ENCODE results near the gene HOXA1.

DNA sequence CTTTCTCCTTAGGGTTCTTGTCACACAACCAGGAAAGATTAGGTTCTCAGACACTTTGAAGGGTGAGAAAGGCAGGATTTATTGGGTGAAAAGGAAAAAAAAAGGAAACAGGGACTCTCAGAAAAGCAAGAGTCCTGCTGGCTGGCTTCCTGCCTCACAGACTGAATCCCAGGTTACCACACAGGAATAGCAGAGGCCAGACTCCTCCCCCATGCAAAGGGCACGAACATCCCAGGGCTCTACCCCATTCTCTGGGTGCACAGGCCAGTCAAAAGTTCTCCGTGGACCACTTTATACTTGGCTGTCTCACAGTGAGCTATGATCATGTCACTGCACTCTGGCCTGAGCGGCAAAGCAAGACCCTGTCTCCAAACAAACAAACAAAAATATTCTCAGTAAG is 42.6 kb downstream of the HOXA1 start:
- TF ChIP-seq ZNF707 (tag by site-specific recombination; IDR thresholded peaks at IDR 0.05) (no peak), ZNF175 (tag by site-specific recombination; IDR thresholded peaks at IDR 0.05) (no peak), SP3 (tag by site-specific recombination; IDR thresholded peaks at IDR 0.05) (no peak), KLF16 (tag by site-specific recombination; IDR thresholded peaks at IDR 0.05) (no peak), ZBTB7A (tag by site-specific recombination; IDR thresholded peaks at IDR 0.05; ENCODE audit: low read depth) (no peak), ZNF132 (tag by site-specific recombination; IDR thresholded peaks at IDR 0.05; ENCODE audit: borderline replicate concordance) (no peak), ZNF292 (tag by site-specific recombination; IDR thresholded peaks at IDR 0.05; ENCODE audit: borderline replicate concordance, low read depth) (no peak), ZBTB44 (tag by site-specific recombination; IDR thresholded peaks at IDR 0.05) (no peak), ZFP3 (tag by site-specific recombination; IDR thresholded peaks at IDR 0.05; ENCODE audit: low read depth) (no peak)
- TF ChIP-seq, protein P1, sequence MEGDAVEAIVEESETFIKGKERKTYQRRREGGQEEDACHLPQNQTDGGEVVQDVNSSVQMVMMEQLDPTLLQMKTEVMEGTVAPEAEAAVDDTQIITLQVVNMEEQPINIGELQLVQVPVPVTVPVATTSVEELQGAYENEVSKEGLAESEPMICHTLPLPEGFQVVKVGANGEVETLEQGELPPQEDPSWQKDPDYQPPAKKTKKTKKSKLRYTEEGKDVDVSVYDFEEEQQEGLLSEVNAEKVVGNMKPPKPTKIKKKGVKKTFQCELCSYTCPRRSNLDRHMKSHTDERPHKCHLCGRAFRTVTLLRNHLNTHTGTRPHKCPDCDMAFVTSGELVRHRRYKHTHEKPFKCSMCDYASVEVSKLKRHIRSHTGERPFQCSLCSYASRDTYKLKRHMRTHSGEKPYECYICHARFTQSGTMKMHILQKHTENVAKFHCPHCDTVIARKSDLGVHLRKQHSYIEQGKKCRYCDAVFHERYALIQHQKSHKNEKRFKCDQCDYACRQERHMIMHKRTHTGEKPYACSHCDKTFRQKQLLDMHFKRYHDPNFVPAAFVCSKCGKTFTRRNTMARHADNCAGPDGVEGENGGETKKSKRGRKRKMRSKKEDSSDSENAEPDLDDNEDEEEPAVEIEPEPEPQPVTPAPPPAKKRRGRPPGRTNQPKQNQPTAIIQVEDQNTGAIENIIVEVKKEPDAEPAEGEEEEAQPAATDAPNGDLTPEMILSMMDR (tag by site-specific recombination; IDR thresholded peaks at IDR 0.05): no peak
- TF ChIP-seq, protein P2, sequence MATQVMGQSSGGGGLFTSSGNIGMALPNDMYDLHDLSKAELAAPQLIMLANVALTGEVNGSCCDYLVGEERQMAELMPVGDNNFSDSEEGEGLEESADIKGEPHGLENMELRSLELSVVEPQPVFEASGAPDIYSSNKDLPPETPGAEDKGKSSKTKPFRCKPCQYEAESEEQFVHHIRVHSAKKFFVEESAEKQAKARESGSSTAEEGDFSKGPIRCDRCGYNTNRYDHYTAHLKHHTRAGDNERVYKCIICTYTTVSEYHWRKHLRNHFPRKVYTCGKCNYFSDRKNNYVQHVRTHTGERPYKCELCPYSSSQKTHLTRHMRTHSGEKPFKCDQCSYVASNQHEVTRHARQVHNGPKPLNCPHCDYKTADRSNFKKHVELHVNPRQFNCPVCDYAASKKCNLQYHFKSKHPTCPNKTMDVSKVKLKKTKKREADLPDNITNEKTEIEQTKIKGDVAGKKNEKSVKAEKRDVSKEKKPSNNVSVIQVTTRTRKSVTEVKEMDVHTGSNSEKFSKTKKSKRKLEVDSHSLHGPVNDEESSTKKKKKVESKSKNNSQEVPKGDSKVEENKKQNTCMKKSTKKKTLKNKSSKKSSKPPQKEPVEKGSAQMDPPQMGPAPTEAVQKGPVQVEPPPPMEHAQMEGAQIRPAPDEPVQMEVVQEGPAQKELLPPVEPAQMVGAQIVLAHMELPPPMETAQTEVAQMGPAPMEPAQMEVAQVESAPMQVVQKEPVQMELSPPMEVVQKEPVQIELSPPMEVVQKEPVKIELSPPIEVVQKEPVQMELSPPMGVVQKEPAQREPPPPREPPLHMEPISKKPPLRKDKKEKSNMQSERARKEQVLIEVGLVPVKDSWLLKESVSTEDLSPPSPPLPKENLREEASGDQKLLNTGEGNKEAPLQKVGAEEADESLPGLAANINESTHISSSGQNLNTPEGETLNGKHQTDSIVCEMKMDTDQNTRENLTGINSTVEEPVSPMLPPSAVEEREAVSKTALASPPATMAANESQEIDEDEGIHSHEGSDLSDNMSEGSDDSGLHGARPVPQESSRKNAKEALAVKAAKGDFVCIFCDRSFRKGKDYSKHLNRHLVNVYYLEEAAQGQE (tag by site-specific recombination; IDR thresholded peaks at IDR 0.05): no peak

All from HEK293 (cell line).